Measurements from ENCODE around the gene MAGEB1.

MAGEB1 gene

DNA sequence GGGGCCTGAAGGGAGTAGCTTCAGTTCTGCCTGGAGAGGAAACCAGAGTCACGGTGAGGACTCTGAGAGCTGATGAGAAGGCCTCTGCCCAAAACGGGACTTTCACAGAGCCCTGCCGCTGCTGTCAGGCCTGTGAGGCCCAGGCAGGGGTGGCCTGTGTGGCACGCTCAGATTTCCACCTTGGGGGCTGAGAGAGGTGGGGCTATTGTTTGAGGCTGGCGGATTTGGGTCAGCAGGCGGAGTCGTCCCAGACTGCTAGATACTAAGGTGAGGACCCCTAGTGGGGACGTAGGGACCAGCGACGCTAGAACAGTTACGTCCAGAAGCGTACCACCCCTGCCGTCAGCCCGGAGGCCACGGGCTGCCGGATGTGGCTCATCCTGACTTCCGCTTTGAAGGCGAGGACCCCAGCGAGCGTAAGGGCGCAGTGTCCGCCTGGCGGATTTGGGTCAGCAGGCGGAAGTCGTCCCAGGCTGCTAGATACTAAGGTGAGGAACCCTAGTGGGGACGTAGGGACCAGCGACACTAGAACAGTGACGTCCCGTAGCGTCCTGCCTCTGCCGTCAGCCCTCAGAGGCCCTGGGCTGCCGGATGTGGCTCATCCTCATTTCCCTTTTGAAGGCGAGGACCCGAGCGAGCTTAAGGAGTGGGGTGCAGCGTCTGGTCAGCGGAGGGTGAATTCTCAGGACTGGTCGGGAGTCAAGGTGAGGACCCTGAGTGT lies at the start of gene MAGEB1:
MAGEB1 (plus strand) TSS at position 378 of the 721 bp plus-strand sequence. CDS start 3,348 bp downstream, outside the sequence.
- no peak for DNase-seq

GRCh38 chrX:30212172-30212571 lies 34.8 kb upstream of the MAGEB1 start:
- no peak for DNase-seq

DNA sequence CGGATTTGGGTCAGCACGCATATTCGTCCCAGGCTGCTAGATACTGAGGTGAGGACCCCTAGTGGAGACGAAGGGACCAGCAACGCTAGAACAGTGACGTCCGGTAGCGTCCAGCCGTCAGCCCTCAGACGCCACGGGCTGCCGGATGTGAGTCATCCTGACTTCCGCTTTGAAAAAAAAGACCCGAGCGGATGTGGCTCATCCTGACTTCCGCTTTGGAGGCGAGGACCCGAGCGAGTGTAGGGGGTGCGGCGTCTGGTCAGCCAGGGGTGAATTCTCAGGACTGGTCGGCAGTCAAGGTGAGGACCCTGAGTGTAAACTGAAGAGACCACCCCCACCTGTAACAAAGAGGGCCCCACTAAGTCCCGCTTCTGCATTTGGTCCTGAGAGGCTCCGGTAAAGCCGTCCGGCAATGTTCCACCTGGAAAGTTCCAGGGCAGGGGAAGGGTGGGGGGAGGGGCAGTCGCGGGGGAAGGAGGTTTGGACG lies 31.5 kb upstream of the MAGEB1 start, which contains the start of gene MAGEB2:
MAGEB2 (plus strand) TSS at position 207 of the 487 bp plus-strand sequence. CDS start 3,018 bp downstream, outside the sequence.
- no peak for DNase-seq

- no peak for DNase-seq
Observed at GRCh38 chrX:30217465-30217864, 29.5 kb upstream of the MAGEB1 start.

- DNase-seq: no peak
Observed at GRCh38 chrX:30219372-30219771, 27.6 kb upstream of the MAGEB1 start.

GRCh38 chrX:30220661-30221060 lies 26.3 kb upstream of the MAGEB1 start:
- no peak for DNase-seq

- no peak for DNase-seq
Observed at GRCh38 chrX:30224536-30224935, 22.4 kb upstream of the MAGEB1 start.

GRCh38 chrX:30228526-30228925 lies 18.4 kb upstream of the MAGEB1 start:
- DNase-seq: no peak

DNA sequence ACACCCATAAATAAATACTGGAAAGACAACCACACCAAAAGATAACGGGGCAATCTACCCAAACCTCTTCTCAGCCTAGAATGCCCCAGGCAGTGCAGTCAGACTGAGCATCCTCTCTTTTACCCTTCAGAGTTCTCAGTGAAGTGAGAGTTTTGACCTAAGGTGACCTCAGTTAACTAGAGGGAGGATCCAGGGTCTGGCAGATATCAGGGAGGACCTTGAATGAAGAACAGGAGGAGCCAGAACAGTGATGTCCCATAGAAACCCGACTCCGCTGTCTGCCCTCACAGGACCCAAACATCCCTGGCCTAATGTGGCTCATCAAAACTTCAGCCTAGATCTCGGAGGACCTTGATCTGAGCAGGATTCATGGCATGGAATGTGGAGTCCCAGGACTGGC lies 16.6 kb upstream of the MAGEB1 start, which contains the start of gene MAGEB3:
MAGEB3 (plus strand) TSS at position 263 of the 400 bp plus-strand sequence. CDS start 5,268 bp downstream, outside the sequence.
- DNase-seq: no peak

- no peak for DNase-seq
Observed at GRCh38 chrX:30241724-30242415, 5.1 kb upstream of the MAGEB1 start, which contains the start of gene MAGEB4. Gene MAGEB4 (plus strand): TSS chrX:30242000. CDS start chrX:30242136, 136 bp downstream.

- DNase-seq: no peak
Observed at GRCh38 chrX:30248854-30249253, 1.9 kb downstream of the MAGEB1 start.

- DNase-seq: no peak
Observed at GRCh38 chrX:30253257-30253656, 6.3 kb downstream of the MAGEB1 start.

DNA sequence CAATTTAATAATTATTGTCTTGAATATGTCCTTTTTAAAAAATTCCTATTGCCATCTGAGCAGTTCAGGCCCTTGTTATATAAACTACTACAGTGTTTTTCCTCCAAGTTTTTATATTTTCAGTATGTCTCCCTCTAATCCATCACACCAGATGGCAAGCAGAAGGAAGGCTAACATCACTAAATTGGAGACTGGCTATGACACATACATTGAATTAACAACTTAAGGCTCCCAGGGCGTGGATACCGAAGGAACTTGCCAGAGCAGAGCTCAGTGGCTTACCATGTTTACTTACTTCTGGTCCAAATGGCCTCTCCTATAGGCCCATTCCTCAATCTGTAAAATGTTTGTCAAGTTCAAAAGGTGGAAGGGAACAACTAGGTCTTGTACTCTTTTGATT lies 13.0 kb downstream of the MAGEB1 start:
- no peak for DNase-seq

DNA sequence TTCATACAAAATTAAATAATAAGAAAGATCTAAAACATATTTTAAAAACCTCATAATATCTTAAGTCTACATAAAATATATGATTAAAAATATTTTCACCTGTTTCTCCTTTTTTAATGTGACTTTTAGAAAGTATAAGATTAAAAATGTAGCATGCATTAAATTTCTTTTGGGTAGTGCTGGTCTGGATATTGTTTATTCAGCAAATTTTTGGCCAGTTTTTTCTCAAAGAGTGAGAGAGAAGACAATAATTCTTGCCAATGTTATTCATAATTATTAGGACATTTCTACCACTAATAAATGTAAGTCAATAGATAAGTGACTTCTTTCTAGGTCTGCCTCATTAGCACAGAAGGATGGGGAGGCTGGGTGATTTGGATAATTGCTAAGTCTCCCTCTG lies 14.1 kb downstream of the MAGEB1 start:
- DNase-seq: no peak

DNA sequence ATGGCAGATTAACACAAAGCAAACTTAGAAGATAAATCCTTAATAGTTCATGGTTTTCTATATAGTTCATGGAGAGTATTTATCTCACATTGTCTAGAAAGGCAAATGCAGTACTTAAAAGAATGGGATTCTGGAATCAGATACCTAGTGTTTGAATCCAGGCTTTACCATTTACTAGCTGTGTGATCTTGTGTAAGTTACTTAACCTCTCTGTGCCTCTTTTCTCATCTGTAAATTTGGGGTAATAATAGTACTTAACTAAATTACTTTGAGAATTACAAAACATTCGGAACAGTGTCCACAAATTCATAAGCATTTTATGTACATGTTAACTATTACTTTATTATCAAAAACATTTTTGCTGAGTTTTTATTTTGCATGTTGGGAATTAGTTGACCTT lies 15.8 kb downstream of the MAGEB1 start:
- DNase-seq: no peak

DNA sequence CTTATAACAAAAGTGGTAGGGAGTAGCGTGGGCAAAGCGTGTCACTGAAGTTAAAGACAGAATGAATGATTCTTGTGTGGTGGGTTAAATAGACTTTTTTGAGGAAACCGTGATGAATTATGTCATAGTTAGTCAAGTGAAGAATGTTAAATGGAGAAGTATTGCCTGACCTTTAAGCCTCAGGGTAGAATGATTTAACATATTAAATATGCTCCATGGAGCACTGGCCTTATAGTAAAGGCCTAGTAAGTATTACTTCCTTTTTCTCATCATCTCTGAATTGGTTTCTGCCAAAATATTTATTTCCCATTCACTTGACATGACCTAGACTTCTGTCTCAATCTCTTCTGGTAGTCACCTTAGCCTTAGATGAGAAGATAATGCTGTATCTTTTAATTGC lies 23.7 kb downstream of the MAGEB1 start:
- no peak for DNase-seq

DNA sequence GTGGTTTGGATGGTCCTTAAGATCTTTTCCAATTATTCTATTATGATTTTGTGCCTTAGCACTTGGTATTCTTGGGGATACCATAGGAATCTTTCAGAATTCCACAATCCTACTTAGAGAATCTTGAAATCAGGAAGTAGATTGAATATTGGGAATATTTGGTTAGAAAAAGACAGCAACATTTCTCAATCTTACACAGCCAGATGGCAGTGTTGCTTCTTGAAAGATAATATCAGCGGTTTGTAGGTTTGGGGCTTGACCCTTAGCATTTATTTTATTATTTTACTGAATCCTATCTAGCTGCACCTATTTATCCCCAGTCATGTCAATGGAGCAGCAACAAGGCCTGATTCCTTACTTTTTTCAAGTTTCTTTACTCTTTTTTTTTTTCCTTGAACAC lies 28.6 kb downstream of the MAGEB1 start:
- DNase-seq: no peak

DNA sequence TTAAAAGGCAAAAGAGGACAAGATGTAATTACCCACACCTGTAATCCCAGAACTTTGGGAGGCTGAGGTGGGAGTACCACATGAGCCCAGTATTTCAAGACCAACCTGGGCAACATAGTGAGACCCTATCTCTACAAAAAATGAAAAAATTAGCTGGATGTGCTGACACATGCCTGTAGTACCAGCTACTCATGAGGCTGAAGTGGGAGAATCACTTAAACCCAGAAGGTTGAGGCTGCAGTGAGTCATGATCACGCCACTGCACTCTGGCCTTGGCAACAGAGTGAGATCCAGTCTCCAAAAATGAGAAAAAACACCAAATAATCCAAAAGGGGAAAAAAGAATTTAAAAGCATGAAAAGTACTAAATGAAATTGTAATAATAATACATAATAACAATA lies 31.4 kb downstream of the MAGEB1 start:
- DNase-seq: no peak

GRCh38 chrX:30280428-30280827 lies 33.5 kb downstream of the MAGEB1 start:
- no peak for DNase-seq

- DNase-seq: no peak
Observed at GRCh38 chrX:30282527-30282926, 35.6 kb downstream of the MAGEB1 start.

DNA sequence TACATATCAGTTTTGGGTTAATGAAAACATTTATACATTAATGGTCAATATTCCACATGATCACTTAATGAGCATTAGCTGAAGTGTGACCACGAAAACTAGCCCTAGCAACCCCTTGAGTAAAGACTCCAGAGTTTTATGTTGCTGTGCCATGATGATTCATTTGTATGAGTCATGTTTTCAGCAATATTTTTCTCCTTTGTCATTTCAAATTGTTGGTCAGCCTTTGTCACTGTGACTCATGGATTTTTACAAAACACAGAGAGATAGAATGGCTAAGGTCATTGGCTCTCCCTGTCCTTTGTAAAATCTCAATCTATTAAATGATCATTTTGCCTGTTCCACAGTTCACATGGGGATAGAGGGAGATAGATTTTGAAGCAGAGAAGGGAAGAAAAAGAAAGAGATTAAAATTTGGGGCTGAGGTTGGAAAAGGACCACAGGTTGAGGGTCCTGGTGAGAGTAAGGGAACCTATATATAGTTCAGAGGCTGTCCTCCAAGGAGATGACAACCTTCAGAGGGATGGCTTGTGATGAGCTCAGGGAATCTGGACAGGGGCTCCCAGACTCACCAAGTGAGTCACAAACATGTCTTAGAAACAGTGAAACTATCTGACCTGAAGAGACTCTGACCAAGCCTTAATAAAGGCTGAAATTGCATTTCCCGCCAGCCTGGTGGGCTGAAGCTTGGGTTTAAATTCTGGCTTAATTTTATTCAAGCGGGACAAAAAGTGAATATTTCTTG lies 36.7 kb downstream of the MAGEB1 start:
- DNase-seq: no peak

GRCh38 chrX:30296408-30297254 lies 49.7 kb downstream of the MAGEB1 start:
- DNase-seq: no peak
